ENCODE results near the gene COL19A1.

Gene COL19A1

DNA sequence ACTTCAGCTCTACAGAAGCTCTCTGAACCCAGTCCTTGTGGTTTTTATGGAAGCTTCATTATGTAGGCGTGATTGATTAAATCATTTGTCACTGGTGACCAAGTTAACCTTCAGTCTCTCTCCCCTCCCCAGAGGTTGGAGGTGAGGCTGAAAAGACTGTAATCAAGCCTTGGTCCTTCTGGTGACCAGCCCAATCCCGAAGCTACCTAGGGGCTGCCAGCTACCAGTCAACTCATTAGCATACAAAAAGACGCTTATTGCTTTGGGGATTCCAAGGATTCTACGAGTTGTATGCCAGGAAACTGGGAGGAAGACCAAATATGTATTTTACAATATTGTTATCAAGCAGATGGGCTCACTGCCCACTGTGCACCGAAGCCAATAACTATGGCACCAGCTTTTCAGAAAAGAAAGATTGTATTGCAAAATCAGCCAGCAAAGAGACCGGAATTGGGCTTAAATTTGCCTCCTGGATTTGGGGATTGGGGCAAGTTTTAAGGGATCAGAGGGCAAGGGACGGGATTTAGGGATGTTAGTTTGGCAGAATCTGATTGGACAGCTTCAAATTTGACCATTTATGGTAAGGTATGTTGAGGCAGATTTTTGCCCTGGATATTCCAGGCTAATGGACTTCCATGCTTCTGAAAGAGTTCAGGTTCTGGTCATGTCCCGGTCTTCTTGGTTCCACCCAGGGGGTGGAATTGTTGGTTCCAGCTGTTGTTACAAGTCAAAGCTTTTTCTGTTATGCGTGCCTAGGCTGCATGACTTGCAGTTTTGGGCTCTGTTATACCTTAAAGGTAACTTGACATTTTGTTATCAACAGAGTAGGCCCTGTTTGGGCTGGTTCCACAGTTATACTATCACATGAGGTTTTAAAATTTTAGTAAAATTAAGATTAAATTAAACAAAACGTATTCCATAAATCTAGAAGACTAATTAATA lies 269.1 kb downstream of the COL19A1 start:
- no peak for DNase-seq

DNA sequence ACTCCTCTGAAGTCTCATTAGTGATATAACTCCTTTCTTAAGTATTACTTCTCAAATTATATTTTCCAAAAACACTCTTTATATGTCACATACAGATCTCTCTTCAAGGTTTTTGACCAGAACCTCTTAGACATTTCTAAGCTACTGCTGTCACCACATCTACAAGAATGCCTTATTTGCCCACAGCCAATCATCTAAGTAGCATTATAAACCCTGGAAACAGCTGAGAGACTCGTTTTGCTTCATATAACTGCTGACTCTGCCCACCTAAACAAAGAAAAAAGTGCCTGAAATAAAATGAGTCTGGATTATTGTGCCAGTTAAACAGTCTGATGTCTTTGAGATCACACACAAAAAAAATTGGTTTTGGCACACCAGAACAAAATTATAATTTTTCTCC lies 270.6 kb downstream of the COL19A1 start:
- DNase-seq = no peak

DNA sequence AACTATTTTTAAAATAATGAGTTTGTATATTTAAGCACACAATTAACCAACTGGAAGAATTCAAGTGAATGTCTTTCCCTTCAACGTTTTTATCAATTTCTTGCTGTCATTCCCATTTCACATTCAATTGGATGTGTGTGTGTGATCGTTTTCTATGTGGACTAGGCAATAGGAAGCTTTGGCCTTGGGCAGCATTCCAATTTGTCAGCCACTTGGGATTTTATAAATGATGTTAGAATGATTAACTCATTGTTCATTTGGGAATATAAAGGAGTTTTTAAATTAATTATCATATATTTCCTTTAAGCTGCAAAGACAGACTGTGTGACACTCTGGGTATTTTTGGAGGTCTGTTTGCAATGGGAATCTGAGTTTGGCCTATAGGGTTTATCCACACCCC lies 274.1 kb downstream of the COL19A1 start:
- no peak for DNase-seq

DNA sequence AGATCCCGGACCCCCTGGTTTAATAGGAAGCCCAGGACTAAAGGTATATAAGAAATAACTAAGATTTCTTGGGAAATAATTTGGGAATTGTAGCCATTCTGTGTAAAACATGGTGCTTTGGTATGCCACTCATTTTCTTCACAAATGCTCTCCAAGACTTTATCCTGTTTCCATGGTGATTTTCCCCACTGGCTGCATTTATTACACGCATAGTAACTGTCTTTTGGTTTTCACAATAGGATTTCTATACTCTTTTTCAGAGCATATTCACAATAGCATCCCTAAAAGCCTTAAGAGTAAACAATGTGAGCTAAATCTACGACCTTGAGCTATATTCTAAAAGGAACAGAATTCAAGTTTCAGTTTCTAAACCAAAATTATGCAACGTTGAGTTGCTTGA lies 275.7 kb downstream of the COL19A1 start:
- DNase-seq = no peak

DNA sequence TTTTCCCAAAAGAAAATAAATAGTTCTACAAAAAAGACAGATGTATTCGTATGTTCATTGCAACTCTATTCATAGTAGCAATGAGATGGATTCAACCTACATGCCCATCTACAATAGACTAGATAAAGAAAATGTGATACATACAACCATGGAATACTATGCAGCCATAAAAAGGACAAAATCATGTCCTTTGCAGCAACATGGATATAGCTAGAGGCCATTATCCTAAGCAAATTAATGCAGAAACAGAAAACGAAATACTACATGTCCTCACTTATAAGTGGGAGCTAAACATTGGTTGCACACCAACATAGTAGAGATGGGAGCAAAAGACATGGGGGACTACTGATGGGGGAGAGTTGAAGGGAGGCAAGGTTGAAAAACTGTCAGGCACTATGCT lies 278.8 kb downstream of the COL19A1 start:
- no peak for DNase-seq

DNA sequence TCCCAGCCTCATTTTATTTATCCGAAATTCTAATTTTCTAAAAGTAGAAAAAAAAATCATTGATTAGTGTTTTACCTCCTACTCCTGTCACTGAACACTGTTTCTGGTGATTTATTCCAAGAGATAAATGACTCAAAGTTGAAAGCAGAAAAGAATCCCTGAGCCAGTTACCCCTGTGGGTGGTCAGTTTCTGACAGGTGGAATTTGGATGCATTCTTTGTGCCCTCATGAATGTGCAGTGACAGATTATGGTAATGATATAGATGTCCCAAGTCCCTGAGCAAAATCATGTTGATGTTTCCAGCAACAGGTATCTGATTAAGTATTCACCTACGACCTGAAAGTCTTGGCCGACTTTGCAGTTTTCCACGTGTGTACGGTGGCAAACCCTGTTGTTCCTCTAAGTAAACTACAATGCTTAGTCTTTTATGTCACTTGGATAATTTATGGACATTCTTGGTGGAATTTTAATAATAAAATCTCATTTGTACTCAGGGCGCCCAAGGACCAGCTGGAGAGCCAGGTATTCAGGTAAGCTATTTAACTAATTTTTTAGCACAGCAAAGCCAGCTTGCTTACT lies 282.9 kb downstream of the COL19A1 start:
- no peak for DNase-seq

DNA sequence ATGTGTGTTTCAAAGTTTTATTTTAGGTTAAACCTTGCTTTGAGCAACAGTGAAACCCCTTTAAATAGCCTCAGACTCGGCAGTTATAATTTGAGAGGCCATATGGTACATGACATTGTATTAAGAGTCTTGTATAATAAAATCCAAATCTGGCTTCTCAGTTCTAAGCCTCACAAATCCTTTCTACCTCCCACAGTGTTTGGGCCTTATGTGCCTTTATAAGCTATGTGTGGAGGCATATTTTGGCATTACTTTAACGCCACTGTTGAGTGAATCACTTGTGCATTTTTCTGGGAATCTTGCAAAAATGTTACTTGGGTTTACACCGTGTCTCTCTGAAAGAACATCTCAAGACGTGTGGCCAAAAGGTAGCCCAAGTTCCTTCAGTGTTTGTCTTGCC lies 284.2 kb downstream of the COL19A1 start:
- DNase-seq = no peak

DNA sequence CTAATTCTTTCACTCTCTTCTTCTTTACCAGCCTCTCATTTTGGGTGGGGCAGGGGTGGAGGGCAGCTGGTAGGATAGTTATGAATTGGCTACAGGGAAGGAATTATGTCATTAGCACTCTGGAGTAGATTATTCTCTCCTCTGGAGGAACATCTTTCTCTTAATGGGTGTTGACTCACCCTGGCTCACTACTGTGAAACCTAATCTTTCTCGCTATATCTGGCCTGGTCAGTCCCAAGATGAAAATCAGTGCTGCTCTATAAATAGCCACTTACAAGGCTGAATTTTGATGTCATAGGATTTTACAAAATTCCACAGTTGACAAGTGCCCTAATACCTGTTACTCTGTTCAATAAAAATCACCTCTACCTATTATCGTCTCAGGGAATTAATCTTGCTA lies 285.3 kb downstream of the COL19A1 start:
- DNase-seq = no peak

DNA sequence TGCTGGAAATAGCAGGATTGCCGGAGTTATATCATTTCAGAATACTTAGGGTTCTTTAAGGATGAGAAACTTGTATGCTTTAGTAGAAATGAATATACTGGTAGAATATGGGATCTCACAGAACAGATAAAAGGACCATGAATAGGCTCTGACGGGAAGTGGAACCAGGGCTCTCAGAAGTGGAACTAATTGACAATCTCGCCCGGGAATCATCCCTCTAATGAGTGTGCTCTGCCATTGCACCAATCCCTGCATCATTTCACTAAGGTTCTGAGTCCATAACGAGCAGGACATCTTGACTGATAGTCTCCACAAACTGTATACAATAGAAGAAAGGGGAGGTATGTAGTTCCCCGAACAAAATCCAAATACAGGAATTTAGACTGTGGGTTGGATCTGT lies 286.4 kb downstream of the COL19A1 start:
- DNase-seq = no peak

DNA sequence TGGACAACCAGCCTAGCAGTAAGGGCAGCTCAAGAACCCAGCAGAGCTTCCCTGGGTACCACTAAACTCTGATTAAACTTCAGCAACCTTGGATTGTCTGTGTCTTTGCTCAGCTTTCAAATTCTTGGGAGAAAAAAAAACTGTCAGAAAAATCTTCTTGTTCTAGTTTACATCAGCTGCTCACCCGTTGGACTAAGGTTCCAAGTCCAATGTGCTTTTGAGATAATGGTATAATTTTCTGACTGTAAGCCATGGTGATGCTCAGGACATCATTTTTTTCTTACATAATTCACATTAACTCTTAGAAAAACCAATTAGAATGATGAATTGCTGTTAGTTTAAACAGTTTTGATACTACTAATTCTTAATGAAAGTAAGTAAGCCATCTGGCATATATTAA lies 290.7 kb downstream of the COL19A1 start:
- DNase-seq = no peak

DNA sequence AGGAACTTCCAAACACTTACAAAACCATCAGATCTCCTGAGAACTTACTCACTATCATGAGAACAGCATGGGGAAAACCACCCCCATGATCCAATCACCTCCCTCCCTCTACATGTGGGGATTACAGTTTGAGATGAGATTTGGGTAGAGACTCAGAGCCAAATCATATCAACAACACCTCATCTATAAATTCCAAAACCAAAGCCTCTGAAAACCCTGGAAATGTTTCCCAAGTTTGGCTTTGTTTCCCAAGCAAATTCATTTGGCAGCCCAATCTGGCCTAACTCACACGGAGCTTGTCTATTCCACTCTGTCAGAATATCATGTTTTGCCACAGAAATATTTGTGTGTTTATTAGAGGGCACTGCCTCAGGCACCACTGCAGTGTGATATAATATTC lies 293.9 kb downstream of the COL19A1 start:
- DNase-seq = no peak

DNA sequence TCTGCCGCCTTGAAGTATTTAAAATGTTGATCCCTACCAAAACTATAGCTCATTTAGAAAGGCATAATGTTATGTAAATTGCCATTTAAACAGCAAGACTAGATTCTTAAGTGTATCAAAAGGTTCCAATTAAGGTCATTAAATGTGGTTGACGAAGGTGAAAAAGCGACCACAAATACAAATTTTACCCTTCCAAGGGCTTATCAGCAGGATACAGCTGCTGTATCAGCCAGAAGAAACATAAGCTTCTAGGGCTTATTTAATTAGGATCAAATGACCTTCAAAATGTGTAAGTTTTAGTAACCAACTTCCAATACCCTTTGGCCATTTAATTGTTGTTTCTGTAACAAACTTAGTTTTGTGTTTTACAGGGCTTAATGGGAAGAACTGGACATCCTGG lies 296.6 kb downstream of the COL19A1 start:
- DNase-seq = no peak

DNA sequence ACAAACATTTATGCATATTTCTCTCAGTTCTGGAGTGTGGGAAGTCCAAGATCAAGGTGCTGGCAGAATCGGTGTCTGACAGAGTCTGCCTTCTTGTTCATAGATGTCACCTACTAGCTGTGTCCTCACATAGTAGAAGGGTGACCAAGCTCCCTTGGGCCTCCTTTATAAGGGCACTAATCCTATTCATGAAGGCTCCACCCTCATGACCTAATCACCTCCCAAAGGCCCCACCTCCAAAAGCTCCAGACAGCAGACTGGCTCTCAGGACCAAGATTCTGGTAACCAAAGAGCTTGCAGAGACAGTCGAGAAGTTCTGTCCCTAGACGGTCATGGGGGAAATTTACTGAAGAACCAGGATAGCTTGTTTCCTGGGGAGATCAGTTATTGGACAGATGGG lies 297.4 kb downstream of the COL19A1 start:
- no peak for DNase-seq

DNA sequence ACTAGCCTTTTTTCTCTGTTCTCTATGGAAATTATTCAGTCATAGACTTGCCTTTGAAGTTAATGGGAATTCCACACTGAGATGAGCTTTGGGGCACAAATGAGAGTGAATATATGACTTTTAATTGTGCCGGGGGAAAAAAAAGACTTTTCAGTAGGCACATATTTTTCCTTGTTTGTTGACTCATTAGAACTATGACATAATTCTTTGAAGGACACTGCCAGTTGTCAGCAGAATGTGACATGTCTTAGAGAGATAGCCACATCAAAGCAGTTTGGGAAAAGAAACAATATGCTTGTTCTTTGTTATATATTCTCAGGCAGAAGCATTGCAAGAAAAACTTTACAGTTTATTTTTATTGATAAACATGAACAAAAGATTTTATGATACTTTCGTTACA lies 298.2 kb downstream of the COL19A1 start:
- no peak for DNase-seq

DNA sequence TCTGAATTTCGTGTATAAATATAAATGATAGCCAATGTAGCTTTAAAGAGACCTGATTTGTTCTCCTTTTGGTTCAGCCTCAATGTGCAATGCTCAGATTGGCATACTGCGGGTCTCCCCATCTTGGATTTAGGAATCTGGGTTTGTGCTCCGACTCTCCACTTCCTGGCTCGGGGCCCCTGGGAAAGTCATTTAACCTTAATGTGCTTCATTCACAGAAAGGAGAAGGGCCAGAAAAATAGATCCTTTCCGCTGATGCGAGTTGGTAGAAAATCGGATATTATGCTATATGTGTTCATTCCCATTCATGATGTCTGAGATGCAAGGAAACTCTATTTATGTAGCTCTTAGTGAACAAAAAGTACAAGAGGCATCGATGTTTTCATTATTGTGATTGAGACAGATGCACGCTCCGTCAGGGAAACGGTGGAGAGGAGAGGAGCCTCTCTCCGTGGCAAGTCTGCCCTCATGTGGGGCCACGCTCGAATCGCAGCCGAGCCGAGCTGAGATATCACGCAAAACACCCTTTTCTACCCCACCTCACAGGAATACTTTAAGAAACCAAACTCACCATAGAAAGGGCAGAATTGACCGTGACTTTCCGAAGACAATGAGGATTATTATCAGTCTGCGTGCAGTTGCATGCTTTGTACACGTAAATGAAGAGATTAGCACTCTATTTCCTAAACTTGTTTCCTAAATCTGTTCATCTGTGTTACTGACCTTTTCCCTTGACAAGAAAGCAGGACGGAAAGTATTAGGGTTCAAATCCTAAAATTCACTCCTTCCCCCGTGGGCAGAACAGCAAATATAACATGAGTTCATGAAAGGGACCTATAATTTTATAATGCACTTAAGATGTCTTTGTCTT lies 300.0 kb downstream of the COL19A1 start:
- DNase-seq = peak; percentile 59

DNA sequence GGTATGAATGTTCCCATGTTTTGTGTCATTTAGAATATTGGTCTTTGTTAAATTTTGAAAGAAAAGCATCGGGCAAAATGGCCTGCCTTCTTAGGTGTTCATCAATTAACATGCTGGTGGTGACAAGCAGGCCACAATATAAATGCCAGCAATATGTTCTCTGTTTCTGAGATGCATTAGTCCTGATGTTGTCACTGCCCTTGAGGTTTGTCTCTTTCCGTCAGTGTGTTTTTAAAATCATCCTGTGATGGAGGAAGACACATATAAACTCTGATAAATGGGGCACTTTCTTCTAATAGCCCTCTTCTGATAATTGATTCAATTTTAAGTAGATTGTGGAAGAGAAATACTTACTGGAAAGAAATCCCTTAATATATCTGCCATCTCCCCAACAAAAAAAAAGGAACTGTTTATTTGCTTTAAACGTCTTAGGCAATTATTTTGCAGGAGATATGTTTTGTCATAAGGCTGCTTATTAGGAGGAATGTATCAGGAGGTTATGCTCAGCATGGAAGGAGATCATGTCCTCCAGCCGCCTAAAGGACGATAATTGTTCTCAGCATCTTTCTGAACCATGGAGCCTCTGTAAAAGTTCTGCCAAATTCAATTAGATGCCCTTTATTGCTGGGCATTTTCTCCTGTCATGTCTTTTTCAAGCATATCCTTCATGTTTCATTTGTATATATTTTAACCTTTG lies 302.5 kb downstream of the COL19A1 start:
- DNase-seq = no peak

DNA sequence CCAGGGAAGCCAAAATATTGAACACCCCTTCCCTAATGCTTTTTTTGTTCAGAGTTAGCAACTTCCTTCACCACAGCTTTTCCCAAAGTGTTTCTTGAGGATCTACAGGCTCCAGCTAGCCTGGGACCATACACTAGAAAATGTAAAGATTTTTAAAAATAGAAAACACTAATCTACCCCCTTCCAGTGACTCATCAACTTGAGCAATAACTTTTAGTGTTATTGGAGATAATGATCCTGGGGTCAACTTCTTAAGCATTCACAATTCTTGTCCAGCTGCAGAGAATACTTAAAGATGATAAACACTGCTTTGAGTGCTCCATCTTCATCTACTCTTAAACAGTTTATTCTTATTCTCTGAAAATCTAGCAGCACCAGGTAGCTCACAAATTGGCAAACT lies 304.9 kb downstream of the COL19A1 start:
- no peak for DNase-seq

DNA sequence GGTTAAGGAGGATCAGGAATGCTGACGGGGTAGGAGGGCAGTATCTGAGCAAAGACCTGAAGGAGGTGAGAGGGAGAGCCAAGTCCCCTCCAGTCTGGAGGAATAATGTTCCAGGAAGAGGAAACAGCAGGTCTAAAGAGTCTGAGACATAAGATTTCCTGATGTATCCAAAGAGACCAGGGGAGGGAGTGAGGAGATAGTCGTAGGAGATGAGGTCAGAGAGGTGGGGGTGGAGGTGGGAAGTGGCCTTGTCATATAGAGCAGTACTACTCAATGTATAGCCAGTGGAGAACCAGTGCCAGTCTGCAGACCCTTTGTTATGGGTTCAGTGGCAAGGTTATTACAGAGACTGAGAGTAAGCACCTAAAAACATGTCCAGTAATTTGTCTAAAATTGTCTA lies 305.9 kb downstream of the COL19A1 start:
- DNase-seq = no peak

DNA sequence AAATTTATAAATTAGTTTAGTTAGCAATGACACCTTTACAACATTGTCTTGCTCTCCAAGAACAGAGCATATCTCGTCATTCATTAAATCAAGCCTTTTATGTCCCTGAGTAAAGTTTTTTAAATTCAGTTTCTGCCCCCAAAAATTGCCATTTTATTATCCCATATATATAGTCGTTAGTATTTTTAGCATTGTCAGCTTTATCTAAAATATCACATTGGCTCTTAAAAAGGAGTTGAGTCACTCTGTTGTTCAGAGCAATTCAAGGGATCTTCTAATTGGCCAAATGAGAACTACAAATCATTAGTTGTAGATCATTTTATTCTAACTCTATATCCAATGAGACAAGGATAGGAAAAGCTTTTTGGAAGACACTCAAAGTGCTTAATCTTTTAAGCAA lies 309.4 kb downstream of the COL19A1 start:
- DNase-seq = no peak

DNA sequence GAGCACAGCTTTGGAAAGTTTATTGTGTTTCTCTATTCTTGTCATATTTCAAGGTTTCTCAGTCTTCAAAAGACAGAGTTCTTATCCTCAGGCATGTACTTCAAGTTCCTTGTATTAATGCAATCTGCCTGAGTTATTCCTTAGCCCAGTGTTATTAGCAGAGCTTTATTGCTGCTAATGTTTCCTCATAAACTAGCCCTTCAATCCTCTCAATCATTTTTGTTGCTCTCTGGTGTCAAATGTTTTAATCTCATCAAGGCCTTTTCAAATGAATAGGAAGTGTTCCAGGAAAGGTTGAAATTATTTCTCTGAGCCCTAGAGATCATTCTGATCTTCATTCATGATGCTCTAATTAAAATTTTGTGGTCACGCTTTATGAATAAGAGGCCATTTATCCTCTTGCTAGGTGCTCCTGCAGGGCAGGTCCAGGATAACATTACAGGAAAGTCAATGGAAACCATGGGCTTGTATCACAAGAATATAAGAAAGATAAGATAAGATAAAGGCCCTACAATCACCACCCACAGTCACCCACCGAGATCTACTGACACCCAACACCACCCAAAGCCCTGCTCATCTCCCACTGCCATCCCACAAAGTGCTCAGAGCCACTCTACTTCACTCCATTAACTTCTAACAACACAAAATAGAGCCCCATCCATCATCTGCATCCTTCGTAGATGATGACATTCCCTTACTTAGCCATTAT lies 310.6 kb downstream of the COL19A1 start:
- DNase-seq = no peak

DNA sequence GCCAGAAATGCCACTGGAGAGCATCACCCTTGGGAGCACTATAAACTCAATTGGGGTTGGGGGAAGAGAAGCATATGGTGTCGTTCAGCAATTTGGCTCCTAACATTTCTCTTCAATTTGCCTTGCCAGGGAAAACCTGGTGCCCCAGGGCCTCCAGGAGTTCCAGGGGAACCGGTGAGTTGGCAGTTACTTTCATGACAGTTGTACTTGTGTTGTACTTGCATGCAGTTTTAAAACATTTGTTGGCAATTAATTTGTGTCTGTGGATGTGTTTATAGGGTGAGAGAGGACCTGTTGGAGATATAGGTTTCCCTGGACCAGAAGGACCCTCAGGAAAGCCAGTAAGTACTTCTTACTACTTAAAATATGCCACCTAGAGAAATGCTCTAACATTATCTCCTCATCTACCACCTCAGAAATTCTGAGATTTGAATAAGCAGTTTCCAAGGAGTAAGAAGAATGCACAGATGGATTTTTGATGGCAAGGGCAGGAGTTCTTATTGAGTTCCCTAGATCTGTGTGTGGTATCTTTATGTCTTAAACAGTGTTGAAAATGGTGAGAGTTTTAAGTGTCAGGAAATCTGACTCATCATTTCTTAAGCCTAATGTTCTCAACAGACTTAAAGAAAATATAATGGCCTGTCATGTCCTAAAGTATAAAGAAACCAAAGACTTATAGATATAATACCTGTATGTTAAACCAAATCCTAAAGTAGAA lies 314.0 kb downstream of the COL19A1 start:
- DNase-seq = no peak

Measured in activated CD8-positive, alpha-beta memory T cell treated with anti-CD3 and anti-CD28 coated beads for 24 hours (primary cell).